ENCODE data around the gene PRIMPOL.

PRIMPOL gene

GRCh38 chr4:184644553-184645307, 4.8 kb upstream of the PRIMPOL start:
- Histone ChIP-seq H3K4me1 (ENCODE audit: low read depth, poor library complexity, severe bottlenecking) (peaks cover 79% of the 10 kb centered on the region), H3K27ac (no peak overlapping the region), H4K20me1 (ENCODE audit: insufficient read depth) (peaks cover 30% of the 10 kb centered on the region), H3K36me3 (ENCODE audit: insufficient read depth) (peaks cover 21% of the 10 kb centered on the region; the same call in 1 of the 2 replicates), H3K4me3 (IDR thresholded peaks at IDR 0.05; ENCODE audit: insufficient read depth, low read depth, low read length) (no peak overlapping the region), H2AFZ (ENCODE audit: low read depth) (no peak overlapping the region), H3K4me2 (peak overlapping the region; percentile 96), H3K79me2 (ENCODE audit: insufficient read depth, low read depth) (peaks cover 96% of the 10 kb centered on the region), H3K9ac (no peak overlapping the region), H3K27me3 (ENCODE audit: insufficient read depth, low read depth) (no peaks in the 10 kb centered on the region)
- TF ChIP-seq CTCF (conservative IDR thresholded peaks at IDR 0.05; ENCODE audit: low read depth, low read length), result no peak

GRCh38 chr4:184645904-184646610, 3.5 kb upstream of the PRIMPOL start:
- no peak overlapping the region for H3K4me3 ChIP-seq (IDR thresholded peaks at IDR 0.05; ENCODE audit: insufficient read depth, low read depth, low read length)
- no peak overlapping the region for H2AFZ ChIP-seq (ENCODE audit: low read depth)
- H3K79me2 ChIP-seq (ENCODE audit: insufficient read depth, low read depth), result peaks cover 91% of the 10 kb centered on the region
- H3K27ac ChIP-seq, result peak overlapping the region; percentile 73; the same call in 1 of the 2 replicates
- H3K9ac ChIP-seq, result no peak overlapping the region
- peaks cover 24% of the 10 kb centered on the region for H4K20me1 ChIP-seq (ENCODE audit: insufficient read depth)
- peaks cover 21% of the 10 kb centered on the region; the same call in 1 of the 2 replicates for H3K36me3 ChIP-seq (ENCODE audit: insufficient read depth)
- peaks cover 73% of the 10 kb centered on the region for H3K4me1 ChIP-seq (ENCODE audit: low read depth, poor library complexity, severe bottlenecking)
- H3K27me3 ChIP-seq (ENCODE audit: insufficient read depth, low read depth), result no peaks in the 10 kb centered on the region
- no peak for TF ChIP-seq CTCF (conservative IDR thresholded peaks at IDR 0.05; ENCODE audit: low read depth, low read length)
- peak overlapping the region; percentile 96 for H3K4me2 ChIP-seq

GRCh38 chr4:184647266-184648053, 2.1 kb upstream of the PRIMPOL start:
- Histone ChIP-seq H3K27me3 (ENCODE audit: insufficient read depth, low read depth) (no peaks in the 10 kb centered on the region), H3K36me3 (ENCODE audit: insufficient read depth) (peaks cover 19% of the 10 kb centered on the region; the same call in 1 of the 2 replicates), H4K20me1 (ENCODE audit: insufficient read depth) (peaks cover 24% of the 10 kb centered on the region), H3K27ac (peak overlapping the region; percentile 73; the same call in 1 of the 2 replicates), H3K4me1 (ENCODE audit: low read depth, poor library complexity, severe bottlenecking) (peaks cover 59% of the 10 kb centered on the region), H2AFZ (ENCODE audit: low read depth) (no peak overlapping the region), H3K79me2 (ENCODE audit: insufficient read depth, low read depth) (peaks cover 77% of the 10 kb centered on the region), H3K4me2 (peak overlapping the region; percentile 96), H3K4me3 (IDR thresholded peaks at IDR 0.05; ENCODE audit: insufficient read depth, low read depth, low read length) (no peak overlapping the region), H3K9ac (peak overlapping the region; percentile 84; the same call in 1 of the 2 replicates)
- TF ChIP-seq CTCF (conservative IDR thresholded peaks at IDR 0.05; ENCODE audit: low read depth, low read length), result no peak

- H3K4me3 ChIP-seq (IDR thresholded peaks at IDR 0.05; ENCODE audit: insufficient read depth, low read depth, low read length), result no peak overlapping the region
- H3K27ac ChIP-seq, result peak overlapping the region; percentile 73
- no peaks in the 10 kb centered on the region for H3K27me3 ChIP-seq (ENCODE audit: insufficient read depth, low read depth)
- H4K20me1 ChIP-seq (ENCODE audit: insufficient read depth), result peaks cover 24% of the 10 kb centered on the region
- peaks cover 53% of the 10 kb centered on the region for H3K4me1 ChIP-seq (ENCODE audit: low read depth, poor library complexity, severe bottlenecking)
- H3K9ac ChIP-seq, result peak overlapping the region; percentile 84; the same call in 1 of the 2 replicates
- no peak for TF ChIP-seq CTCF (conservative IDR thresholded peaks at IDR 0.05; ENCODE audit: low read depth, low read length)
- no peak overlapping the region for H2AFZ ChIP-seq (ENCODE audit: low read depth)
- peaks cover 14% of the 10 kb centered on the region; the same call in 1 of the 2 replicates for H3K36me3 ChIP-seq (ENCODE audit: insufficient read depth)
- H3K79me2 ChIP-seq (ENCODE audit: insufficient read depth, low read depth), result peaks cover 72% of the 10 kb centered on the region
- H3K4me2 ChIP-seq, result peak overlapping the region; percentile 96
Observed at GRCh38 chr4:184648054-184648312, 1.6 kb upstream of the PRIMPOL start.
